ENCODE results near the gene EHF. TPM values are rescaled to one million over a fixed set of nuclear protein-coding genes. Genes with fewer than 3 reads are reported as not detected.

The EHF gene
- total RNA-seq: 1 to 10 TPM in 5 of 9 donors, under 1 TPM in 4; 0.11 to 6.8 (median 1.1) TPM
- under 1 TPM; 0.38 to 0.64 (median 0.40) TPM for polyA plus RNA-seq
- long read RNA-seq, donor 1: 0 reads
- long read RNA-seq, donor 2: 0 reads
- long read RNA-seq, donor 3: 0 reads
- long read RNA-seq, donor 4, partial matches to known transcripts: 1 of 1 reads
- long read RNA-seq, donor 4, other reads (novel, unspliced or antisense): 0 of 1 reads
- long read RNA-seq, donor 5, partial matches to known transcripts: 1 of 1 reads
- long read RNA-seq, donor 5, other reads (novel, unspliced or antisense): 0 of 1 reads
- long read RNA-seq, donor 6, partial matches to known transcripts: 0 of 1 reads
- long read RNA-seq, donor 6, other reads (novel, unspliced or antisense): 1 of 1 reads
- long read RNA-seq, donor 7: 0 reads
- long read RNA-seq, donor 8: 0 reads
- long read RNA-seq, donor 9: 0 reads
- long read RNA-seq, donor 10: 0 reads

- intact Hi-C loops (cut with DNase I): no loop called here
Measured at GRCh38 chr11:34620820-34621792, at the start of gene EHF. Gene EHF (plus strand): TSS chr11:34621093. CDS start chr11:34642631, 21,538 bp downstream.

GRCh38 chr11:34573537-34573936, 47.4 kb upstream of the EHF start:
- Histone ChIP-seq H3K27ac (no peak overlapping the region), H3K9me3 (replicated peaks in 1 of 3) (no peaks in the 10 kb centered on the region)
- DNase-seq: no peak

More at GRCh38 chr11:34620820-34621792, at the start of gene EHF:
- WGBS, 4 donors: 69 to 76% (median 72%) methylated on average over 7 of the region's 7 CpGs
- Histone ChIP-seq H3K4me3 (no peak within 1 kb of the TSS), H3K9me3 (replicated peaks in 1 of 3) (no peaks in the 10 kb centered on the region), H3K4me1 (replicated peaks in 1 of 2) (no peaks in the 10 kb centered on the region), H3K36me3 (replicated peaks in 1 of 2) (no peaks in the 10 kb centered on the region), H3K27ac (no peak within 1 kb of the TSS), H3K27me3 (no peaks in the 10 kb centered on the region)
- DNase-seq: no peak
- no peak for TF ChIP-seq CTCF (IDR thresholded peaks at IDR 0.05)
- TF ChIP-seq POLR2A (IDR thresholded peaks at IDR 0.05): no peak

GRCh38 chr11:34575261-34575660, 45.6 kb upstream of the EHF start:
- H3K36me3 ChIP-seq (replicated peaks in 1 of 2): no peaks in the 10 kb centered on the region
- intact Hi-C loops (cut with DNase I): no loop called here
- TF ChIP-seq POLR2A (IDR thresholded peaks at IDR 0.05): no peak
- no peak for TF ChIP-seq CTCF (IDR thresholded peaks at IDR 0.05)
- H3K4me1 ChIP-seq (replicated peaks in 1 of 2): no peaks in the 10 kb centered on the region
- no peak for DNase-seq
- no peak overlapping the region for H3K27ac ChIP-seq
- H3K27me3 ChIP-seq: peaks cover 25% of the 10 kb centered on the region
- WGBS, 4 donors: 53 to 67% (median 60%) methylated on average over 4 of the region's 4 CpGs
- no peaks in the 10 kb centered on the region for H3K9me3 ChIP-seq (replicated peaks in 1 of 3)
- no peak overlapping the region for H3K4me3 ChIP-seq

More at GRCh38 chr11:34573537-34573936, 47.4 kb upstream of the EHF start:
- 82 to 93% (median 88%) methylated on average over 7 of the region's 7 CpGs for WGBS, 4 donors
- no peak for TF ChIP-seq POLR2A (IDR thresholded peaks at IDR 0.05)
- TF ChIP-seq CTCF (IDR thresholded peaks at IDR 0.05): no peak
- intact Hi-C loops (cut with DNase I): no loop called here
- Histone ChIP-seq H3K4me1 (replicated peaks in 1 of 2) (no peaks in the 10 kb centered on the region), H3K4me3 (no peak overlapping the region), H3K36me3 (replicated peaks in 1 of 2) (no peaks in the 10 kb centered on the region), H3K27me3 (peaks cover 22% of the 10 kb centered on the region)

- intact Hi-C loops (cut with DNase I): no loop called here
- Histone ChIP-seq H3K36me3 (replicated peaks in 1 of 2) (no peaks in the 10 kb centered on the region), H3K27me3 (peaks cover 25% of the 10 kb centered on the region), H3K9me3 (replicated peaks in 1 of 3) (no peaks in the 10 kb centered on the region), H3K4me3 (no peak overlapping the region), H3K27ac (no peak overlapping the region), H3K4me1 (replicated peaks in 1 of 2) (no peaks in the 10 kb centered on the region)
- DNase-seq: no peak
- WGBS, 4 donors: 88 to 92% (median 90%) methylated on average over 2 of the region's 2 CpGs
- no peak for TF ChIP-seq CTCF (IDR thresholded peaks at IDR 0.05)
- no peak for TF ChIP-seq POLR2A (IDR thresholded peaks at IDR 0.05)
Measured at GRCh38 chr11:34575671-34576070, 45.2 kb upstream of the EHF start.
